Activated effector memory CD4-positive, alpha-beta T cell treated with Interleukin-2 at 50 U/mL for 16 hours (primary cell): ENCODE data around the gene PLA2G2E.
"Not testable (repeated sequence)": the region's sequence is repeated elsewhere in the genome, so short reads cannot be mapped to it uniquely, and the experiment has no call there.

Source experiments
- DNase-seq: peaks from one replicate; pipeline ENCODE4 v3.0.0-alpha.2; 2020

Gene PLA2G2E

DNA sequence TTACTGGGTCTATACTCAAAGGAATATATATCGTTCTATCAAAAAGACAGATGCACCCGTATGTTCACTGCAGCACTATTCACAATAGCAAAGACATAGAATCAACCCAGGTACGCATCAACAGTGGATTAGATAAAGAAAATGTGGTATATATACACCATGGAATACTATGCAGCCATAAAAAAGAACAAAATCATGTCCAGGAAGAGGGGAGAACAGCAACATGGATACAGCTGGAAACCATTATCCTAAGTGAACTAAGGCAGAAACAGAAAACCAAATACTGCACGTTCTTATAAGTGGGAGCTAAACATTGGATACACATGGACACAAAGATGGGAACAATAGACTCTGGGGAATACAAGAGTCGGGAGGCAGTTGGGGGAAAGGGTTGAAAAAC is 42.6 kb downstream of the PLA2G2E start:
- not testable (repeated sequence) for DNase-seq

DNA sequence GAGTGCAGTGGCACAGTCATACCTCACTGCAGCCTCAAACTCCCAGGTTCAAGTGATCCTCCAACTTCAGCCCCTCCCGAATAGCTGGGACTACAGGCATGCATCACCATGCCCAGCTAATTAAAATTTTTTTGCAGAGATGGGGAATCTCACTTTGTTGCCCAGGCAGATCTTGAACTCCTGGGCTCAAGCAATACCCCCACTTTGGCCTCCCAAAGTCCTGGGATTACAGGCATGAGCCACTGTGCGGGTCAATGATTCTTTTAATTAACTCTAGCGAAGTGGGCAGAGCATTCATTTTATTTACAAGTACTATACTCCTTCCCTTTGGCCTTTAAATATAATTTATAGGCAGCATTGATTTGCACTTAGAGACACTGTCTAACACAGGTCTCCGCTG is 43.8 kb downstream of the PLA2G2E start:
- no peak for DNase-seq

DNA sequence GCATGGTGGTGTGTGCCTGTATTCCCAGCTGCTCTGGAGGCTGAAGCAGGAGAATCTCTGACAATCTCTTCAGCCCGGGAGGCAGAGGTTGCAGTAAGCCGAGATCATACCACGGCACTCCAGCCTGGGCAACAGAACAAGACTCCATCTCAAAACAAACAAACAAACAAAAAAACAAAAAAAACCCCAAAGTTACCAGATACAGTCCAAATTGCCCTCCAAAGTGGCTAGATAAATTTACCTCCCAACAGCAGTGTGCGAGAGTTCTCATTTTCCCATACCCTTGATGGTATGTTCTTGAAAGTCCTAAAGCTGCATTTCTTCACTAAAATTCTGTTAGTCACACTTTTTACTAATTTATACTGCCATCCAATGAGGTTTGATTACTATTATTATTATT is 44.2 kb downstream of the PLA2G2E start:
- DNase-seq, result no peak

DNA sequence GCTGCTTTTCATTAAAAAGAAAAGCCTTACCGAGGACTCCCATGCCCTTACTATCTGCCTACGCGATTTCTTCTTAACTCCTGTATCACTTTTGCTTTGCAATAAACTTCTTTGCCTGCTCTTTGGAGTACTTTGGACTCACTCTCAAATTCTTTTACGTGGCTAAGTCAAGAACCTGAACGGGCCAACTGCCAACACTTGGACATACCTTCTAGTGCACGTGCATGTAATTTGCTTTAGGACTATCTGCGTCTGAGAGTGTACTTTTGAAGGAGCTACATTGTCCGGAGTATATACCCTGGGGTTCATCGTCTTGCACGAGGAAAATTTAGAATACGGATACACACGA is 44.8 kb downstream of the PLA2G2E start:
- DNase-seq, result no peak

DNA sequence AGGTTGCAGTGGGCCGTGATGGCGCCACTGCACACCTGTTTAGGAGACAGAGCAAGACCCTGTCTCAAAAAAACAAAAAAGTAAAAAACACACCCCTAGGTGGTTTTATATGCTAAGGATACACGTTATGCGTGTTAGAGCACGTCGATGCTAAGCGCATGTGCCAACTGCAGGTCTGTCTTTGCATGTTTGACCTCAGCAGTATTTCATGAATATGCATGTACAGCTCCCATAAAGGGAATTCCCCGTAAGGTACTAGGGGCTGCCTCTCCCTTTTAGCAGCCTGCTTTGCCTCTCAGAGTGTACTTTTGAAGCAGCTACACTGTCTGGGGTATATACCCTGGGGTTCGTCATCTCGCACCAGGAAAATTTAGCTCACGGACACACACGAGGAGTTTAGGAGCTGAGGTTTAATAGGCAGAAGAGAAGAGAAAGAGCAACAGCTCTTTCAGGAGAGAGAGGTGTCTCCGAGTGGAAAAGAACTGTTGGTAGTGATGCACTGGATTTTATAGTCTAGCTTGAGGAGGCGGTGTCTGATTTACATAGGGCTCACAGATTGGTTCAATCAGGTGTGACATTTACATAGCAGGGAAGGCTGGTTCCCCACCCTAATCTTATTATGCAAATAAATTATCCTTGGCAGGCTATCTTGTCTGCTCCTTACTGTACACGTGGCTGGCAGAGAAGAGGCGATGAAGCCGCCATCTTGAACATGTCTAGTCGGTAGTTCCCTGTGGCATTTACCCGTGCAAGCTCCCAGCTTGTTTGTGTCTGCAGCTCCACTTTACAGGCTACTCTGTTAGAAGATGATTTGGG is 45.4 kb downstream of the PLA2G2E start:
- no peak for DNase-seq

DNA sequence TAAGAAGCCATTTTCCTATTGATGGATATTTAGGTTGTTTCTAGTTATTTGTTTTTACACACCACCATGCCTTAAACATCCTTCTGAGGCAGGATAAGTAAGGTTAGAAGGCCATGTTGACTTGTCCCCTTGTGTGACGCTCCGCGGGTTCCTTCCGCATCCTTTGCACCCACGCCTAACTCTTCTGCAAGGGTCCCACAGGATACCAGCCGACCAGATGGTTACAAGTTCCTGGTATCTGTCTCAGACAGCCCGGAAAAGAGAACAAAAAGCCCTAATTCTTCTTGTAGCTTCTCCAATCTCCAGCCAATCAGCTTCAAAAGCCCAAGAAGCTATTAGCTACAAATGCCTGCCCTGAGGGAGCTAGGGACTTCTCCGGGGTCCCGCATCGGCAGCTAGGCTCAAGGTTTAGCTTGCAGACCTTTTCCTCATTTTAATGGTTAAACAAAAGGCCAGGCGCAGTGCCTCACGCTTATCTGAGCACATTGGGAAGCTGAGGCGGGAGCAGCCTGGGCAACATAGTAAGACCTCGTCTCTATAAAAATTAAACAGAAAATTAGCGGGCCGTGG is 46.2 kb downstream of the PLA2G2E start:
- DNase-seq, result no peak

DNA sequence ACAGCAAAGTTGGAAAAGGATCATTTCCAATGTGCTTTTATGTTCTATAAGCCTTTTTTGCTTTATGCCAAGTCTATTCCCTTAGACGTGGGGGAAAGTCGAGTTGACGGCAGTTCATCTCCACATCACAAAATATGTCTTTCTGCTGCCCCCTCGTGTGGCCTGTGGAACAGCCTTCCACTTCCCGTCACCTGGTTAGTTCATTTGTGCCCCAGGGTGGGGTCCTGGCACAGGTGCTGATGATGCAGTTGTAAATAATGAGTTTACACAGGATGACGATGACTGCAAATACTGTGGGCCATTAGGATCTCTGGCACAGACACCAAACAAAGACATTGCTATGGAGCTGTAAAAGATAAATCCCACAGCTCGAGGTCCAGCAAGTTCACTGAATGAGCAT is 51.2 kb downstream of the PLA2G2E start:
- no peak for DNase-seq
